Measurements from ENCODE around the gene KCP.
"Not testable (repeated sequence)": the region's sequence is repeated elsewhere in the genome, so short reads cannot be mapped to it uniquely, and the experiment has no call there.

The KCP gene

DNA sequence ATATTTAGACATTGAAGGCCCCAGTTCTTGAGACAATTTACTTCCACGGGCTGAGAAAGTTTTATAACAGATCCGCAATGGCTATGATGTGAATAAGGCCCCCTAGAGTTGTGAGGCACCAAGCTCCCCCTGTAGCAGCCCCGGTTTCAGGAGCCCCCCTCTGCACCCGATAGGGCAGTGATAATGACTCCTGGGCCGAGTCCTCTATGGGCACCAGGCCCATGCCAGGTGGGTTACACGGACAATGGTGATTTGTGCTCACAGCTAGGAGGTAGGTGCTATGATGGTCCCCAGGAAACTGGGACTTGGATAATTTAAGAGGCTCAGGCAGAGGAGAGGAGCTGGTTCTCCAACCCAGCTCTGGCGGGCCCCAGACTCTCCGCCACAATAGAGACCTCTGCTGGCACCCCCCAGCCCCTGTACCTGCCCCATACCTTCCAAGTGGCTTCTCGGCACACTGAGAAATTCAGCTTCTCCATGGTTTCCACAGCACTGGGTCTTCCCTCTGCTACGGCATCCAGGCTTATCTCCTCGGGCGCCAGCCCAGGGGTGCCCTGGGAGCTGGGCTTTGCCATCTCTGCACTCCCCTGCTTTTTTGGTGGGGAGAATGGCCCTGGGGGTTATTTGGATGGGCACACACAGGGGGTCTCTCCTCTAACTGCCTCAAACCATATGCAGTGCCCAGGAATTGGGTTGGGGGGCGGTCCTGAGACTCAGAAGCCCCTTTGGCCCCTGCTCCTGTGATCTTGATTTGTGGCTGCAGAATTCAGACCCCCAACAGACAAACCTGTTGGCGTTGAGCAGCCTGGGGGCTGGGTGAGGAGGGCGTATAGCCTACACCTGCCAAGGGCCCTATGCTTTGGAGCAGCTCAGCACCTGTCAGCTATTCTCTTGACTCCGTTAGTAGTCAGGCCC is 12.2 kb upstream of the KCP start:
- no peak for DNase-seq (ENCODE audit: low read depth, low spot score)

DNA sequence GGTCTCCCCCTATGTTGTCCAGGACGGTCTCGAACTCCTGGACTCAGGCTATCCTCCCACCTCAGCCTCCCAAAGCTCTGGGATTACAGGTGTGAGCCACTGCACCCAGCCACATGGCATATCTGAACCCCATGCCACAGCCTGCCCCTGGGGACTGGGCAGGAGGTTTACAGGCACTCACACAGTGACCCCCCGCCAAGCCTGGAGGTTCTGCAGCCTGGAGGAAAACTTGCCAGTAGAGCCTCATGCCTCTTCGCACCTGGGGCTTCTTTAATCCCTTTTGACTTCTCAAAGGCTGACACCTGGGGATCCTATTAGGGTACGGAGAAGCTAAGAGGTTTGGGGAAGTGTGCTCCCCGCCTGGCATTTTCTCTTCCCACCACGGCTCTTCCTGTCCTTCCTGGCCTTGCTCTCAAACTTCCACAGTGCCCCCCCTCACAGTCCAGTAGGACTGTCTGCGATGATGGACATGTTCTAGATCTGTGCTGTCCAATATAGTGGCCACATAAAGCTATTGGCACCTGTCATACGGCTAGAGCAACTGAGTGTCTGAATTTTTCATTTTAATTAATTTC is 11.4 kb upstream of the KCP start:
- DNase-seq (ENCODE audit: low read depth, low spot score) = no peak

More for the DNA sequence above, 12.2 kb upstream of the KCP start:
- no peak overlapping the region for H3K27ac ChIP-seq

GRCh38 chr7:128920913-128921582 is 10.5 kb upstream of the KCP start:
- DNase-seq (ENCODE audit: low read depth, low spot score) = no peak
- no peak overlapping the region for H3K27ac ChIP-seq

More for the DNA sequence above, 11.4 kb upstream of the KCP start:
- H3K27ac ChIP-seq = no peak overlapping the region

DNA sequence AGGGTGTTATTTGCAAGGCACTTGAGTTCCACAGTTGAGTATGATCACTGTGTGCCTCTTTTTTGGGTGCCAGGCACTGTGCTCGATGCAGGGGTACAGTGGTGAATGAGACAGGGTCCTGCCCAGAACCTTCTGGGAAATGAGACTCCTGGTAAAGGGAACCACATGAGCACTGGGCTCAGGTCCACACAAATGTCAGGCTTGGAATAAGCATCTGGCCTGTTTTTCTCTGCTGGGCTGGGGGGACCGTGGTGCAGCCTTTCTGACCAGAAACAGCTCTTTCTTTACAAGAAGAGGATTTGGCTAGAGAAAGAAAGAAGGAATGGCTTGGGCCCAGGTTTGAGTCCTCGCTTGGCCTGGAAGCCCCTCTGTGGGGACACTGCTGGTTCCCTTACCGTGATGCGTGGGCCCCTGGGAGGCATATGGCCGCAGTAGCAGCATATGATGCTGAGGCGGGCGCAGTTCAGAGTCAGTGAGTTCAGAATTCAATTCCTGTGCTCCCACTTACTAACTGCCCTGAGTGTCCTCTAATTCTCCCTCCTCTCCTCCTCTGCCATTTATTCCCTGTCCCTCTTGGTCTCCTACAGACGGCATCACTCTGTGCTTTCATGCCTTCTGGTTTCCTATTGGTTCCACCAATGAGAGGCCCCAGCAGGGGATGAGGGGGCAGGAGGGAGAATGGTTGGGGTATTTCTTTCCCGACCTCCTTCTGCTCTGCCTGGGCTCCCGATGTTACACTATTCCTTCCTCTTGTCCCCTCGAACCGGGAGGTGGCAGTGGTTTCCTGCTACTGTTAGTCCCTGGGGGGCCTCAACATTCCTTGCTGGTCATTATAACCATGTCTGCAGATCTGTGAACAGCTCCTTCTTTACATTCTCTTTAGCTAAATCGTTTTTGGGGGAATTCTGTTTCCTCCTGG is 9.6 kb upstream of the KCP start:
- no peak for DNase-seq (ENCODE audit: low read depth, low spot score)
- no peak overlapping the region for H3K27ac ChIP-seq

GRCh38 chr7:128919241-128919640 is 8.7 kb upstream of the KCP start:
- H3K27ac ChIP-seq = no peak overlapping the region
- DNase-seq (ENCODE audit: low read depth, low spot score) = no peak

- no peak for DNase-seq (ENCODE audit: low read depth, low spot score)
- H3K27ac ChIP-seq = no peak overlapping the region
Observed at GRCh38 chr7:128918016-128918665, 7.6 kb upstream of the KCP start.

DNA sequence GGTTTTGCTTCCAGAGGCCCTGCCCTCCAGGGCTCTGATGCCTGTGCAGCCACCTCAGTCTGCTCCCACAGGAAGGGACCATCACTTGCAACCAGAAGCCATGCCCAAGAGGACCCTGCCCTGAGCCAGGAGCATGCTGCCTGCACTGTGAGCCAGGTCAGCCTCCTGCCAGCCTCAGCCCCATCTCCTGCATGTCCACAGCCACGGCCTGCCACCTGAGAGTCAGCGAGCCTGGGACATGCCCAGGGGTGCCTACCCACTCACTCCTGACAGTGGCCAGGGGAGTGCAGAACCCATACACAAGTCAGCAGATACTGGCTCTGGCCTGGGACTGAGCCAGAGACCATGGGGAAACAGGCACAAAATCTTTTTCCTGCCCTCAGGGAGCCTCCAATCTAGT is 6.6 kb upstream of the KCP start:
- DNase-seq (ENCODE audit: low read depth, low spot score) = no peak

GRCh38 chr7:128916643-128916915 is 6.1 kb upstream of the KCP start:
- no peak overlapping the region for H3K27ac ChIP-seq
- DNase-seq (ENCODE audit: low read depth, low spot score) = no peak

More for the DNA sequence above, 6.6 kb upstream of the KCP start:
- H3K27ac ChIP-seq = no peak overlapping the region

DNA sequence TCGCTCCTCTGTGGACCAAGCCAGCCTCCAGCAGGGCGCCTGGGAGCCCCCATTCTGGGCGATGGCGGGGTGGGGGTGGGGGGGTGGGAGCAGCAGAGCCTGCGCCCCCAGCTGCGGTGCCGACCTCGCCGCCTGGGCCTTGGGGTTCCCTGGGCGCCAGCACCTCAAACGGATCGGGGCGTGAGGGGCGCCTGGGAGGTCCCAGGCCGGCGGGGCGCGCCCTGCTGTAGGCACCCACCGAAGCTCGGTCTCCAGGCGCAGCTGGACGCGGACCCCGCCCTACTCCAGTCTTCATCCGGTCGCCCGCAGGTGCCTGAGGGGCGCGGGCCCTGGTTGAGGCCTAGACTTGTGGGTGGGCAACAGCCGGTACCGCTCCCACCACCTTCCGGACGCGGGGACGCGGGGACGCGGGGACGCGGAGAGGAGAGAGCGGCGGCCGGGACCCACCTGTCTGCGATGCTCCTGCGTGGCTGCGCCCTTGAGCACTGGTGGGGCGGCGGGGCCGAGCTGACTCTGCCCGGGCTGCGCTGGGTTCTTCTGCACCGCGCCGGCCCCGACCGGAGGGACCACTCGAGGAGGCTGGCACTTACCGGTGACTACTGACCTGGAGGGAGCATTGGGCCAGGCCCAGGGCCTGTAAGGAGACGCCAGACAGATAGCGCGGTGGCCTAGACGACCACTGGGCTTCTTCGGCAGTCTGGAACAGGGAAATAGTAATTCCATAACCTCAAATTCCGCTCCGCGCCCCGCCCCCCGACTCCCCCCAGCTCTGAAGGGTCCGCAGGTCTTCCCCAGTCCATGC is 5.5 kb upstream of the KCP start:
- H3K27ac ChIP-seq = no peak overlapping the region
- DNase-seq (ENCODE audit: low read depth, low spot score) = no peak

- no peak for DNase-seq (ENCODE audit: low read depth, low spot score)
Observed at GRCh38 chr7:128915271-128915819, 4.8 kb upstream of the KCP start.

DNA sequence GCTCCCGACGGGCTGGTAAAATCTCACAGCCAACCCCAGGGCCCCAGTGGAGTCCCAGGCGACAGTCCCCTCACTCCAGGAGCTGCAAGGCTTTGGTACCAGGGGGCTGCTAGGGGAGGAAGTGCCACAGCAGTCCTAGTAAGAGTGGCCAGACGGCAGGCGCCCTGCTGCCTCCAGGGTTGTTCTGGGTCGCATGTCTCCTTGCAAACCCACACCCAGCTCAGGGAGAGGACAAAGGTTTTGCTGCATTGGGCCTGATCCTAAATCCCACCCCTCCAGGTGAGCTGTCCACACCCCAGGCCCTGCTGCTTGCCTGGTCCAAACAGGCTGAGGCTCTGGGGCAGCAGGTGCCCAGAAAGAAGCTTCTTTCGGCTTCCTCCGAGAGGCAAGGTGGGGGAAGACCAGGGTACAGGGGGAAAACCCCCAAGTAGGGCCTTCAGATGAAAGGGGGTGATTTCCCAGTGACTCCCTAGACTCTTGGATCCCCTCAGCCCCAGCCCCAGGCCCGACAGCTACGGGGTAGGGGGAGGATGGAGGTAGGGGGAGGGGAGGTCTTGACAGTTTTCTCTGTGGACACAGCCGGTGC is 4.2 kb upstream of the KCP start:
- no peak overlapping the region for H3K27ac ChIP-seq
- no peak for DNase-seq (ENCODE audit: low read depth, low spot score)

More at GRCh38 chr7:128915271-128915819, 4.8 kb upstream of the KCP start:
- H3K27ac ChIP-seq = no peak overlapping the region

DNA sequence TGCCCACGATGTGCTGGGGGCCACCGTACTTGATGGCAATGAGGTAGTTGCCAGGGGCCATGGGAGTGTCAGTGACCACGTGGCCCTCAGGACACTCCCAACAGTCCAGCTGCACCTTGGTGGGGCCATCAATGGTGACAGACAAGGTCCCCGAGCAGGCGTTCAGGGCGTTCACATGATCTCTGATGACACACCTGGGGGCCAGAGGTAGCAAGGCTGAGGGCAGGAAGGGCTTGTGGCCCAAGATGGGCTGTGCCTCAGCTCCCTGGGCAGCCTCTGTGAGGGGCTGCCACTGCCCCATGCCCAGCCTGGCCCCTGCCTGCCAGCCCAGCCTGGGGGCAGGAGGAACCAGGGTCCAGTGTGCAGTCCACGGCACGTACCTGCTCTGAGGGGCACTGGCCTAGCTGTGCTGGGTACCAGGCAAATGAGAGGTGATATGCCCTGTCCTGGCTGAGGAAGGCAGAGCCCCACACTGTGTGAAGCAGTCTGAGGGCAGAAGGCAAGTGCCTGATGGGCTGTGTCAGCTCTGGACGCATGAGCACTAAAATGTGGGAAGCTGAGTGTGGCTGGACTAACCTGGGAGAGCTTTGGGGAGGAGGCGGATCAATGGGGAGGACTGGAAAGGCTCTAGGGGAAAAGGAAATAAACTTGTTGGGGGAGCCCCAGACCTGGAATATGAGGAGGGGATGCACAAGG is 3.5 kb upstream of the KCP start:
- H3K27ac ChIP-seq = no peak overlapping the region

GRCh38 chr7:128912709-128913495 is 2.4 kb upstream of the KCP start:
- DNase-seq (ENCODE audit: low read depth, low spot score); H3K27ac ChIP-seq: not testable (repeated sequence)

More for the DNA sequence above, 3.5 kb upstream of the KCP start:
- no peak for DNase-seq (ENCODE audit: low read depth, low spot score)

GRCh38 chr7:128912281-128912680 is 1.8 kb upstream of the KCP start:
- DNase-seq (ENCODE audit: low read depth, low spot score) = no peak
- H3K27ac ChIP-seq = no peak overlapping the region

GRCh38 chr7:128911423-128912031 is 1.0 kb upstream of the KCP start:
- no peak overlapping the region for H3K27ac ChIP-seq
- no peak for DNase-seq (ENCODE audit: low read depth, low spot score)
